ENCODE data around the gene MRS2.

GRCh38 chr6:24391756-24392405 is 10.9 kb upstream of the MRS2 start:
- TF ChIP-seq, protein P1, sequence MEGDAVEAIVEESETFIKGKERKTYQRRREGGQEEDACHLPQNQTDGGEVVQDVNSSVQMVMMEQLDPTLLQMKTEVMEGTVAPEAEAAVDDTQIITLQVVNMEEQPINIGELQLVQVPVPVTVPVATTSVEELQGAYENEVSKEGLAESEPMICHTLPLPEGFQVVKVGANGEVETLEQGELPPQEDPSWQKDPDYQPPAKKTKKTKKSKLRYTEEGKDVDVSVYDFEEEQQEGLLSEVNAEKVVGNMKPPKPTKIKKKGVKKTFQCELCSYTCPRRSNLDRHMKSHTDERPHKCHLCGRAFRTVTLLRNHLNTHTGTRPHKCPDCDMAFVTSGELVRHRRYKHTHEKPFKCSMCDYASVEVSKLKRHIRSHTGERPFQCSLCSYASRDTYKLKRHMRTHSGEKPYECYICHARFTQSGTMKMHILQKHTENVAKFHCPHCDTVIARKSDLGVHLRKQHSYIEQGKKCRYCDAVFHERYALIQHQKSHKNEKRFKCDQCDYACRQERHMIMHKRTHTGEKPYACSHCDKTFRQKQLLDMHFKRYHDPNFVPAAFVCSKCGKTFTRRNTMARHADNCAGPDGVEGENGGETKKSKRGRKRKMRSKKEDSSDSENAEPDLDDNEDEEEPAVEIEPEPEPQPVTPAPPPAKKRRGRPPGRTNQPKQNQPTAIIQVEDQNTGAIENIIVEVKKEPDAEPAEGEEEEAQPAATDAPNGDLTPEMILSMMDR (IDR thresholded peaks at IDR 0.05): no peak
- no peak for TF ChIP-seq POLR2AphosphoS5 (IDR thresholded peaks at IDR 0.05)
